Bone marrow (tissue), 2 donors: ENCODE measurements around the gene GNB1L.

Source experiments
- DNase-seq, 2 donors: peaks; one replicate each; lab custom pipeline; 2025; lab: John Stamatoyannopoulos, UW

The GNB1L gene

DNA sequence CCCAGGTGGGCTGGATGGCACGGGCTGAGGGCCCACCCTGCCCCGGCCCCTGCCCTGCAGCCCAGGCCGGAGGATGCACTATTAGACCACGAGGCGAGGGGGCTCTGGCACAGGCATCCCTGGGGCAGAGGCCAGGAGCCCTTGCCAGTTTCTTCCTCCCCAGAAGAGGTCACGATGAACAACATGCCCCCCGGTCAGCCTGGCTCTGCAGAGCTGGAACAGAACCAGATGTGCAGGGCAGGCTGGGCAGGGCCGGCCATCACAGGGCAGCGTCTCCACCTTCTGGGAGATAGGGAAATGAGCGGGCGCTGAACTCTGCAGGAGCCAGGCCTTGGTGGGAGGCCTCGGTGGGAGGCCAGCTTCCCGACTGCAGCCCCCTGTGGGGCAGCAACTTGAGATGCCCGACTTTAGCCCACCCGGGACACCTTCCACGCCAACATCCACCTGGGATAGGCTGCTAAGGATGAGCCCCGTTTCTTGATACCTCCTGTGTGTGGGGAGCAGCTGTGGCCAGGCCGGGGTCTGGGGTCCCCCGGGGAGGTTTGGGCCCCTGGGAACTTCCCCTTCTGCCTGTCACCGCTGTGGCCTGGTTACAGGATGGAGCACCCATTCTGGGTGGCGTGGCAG, 21.8 kb upstream of the GNB1L start:
- DNase-seq, result no peak

DNA sequence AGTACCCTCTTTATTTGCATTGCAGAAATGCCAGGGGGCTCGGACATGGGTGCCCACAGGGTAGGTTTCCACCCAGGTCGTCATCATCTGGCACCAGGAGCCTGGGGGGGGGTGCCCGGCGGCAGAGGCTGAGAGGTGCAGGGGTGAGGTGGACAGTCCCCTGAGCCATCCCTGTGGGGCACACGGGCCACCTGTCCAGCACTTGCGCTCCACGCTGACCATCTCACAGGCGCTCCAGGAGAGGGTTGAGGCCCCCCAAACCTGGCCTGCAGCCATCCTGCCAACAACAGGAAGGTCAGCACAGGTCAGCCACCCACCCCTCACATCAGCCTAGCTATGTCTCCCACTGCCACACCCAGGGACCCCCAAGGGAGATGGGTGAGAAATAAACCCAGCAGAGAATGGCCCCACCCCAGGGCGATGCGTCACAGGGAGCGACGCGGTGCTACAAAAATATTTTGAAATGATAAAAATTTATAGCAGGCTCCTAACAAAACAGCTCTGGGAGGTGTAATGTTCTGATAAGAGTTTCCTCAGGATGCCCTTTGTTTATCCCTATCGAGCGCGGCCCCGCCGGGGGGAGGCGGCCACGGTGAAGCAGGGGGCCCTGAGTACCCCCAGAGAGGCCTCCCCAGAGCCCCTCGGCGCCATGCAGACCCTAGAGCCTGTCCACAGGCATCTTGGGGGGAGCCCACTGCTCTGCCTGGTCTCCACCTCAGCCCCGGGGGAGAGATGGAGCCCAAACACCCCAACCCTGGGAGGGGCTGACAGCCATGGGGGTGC, 21.0 kb upstream of the GNB1L start:
- DNase-seq, result no peak

DNA sequence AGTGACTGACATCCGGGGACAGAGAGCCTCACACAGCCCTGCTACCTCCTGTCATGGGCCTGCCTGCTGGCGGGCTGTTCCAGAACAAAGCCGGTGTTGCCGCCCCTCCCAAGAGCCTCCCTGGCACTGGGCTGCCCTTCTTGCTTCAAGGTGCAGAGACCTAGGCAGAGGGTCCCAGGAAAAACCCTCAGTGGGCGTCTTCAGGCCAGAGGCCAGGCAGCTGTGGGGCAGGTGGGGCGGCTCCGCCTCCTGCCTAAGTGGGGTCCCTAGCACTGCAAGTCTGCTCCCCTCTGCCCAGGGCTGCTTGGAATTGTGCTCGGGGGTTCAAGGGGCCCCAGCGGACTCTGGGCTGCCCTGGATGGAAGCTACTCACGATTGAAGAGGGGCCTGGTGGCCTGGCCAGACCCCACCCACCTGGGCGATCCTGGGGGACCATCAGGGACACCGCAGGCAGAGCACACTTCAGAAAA, 20.4 kb upstream of the GNB1L start:
- no peak for DNase-seq

DNA sequence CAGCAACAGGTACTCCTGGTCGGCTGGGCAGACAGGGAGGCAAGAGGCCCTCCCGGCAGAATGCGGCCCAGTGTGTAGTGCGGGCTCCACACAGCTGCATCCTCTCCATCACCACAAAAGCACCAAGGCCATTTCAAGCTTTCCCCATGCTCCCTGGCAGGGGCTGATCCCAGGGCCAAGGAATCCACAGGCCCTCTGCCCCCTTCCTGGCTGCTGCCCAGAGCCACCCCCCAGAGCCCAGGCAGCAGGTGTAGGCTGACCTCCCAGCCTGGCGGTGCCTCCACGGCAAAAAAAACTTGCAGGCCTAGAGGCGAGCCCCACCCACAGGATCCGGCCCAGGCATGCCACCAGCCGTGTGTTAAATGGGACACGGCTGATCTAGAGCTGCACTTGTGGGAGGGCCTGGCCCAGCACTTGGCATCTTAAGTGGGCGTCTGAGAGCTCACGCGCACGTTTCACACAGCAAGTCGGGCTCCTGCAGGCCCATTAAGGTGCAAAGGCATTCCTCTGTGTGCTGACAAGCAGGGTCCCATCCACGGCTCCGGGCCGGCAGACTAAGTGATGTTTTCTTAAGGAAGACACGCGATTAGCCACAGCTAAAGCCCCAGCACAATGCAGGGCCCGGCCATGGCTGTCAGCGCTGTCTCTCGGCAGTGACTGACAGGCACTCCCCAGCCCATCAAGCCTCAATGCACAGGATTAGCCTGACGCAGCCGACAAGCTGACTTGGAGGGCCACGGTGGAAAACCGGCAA, 19.8 kb upstream of the GNB1L start:
- DNase-seq, result no peak

DNA sequence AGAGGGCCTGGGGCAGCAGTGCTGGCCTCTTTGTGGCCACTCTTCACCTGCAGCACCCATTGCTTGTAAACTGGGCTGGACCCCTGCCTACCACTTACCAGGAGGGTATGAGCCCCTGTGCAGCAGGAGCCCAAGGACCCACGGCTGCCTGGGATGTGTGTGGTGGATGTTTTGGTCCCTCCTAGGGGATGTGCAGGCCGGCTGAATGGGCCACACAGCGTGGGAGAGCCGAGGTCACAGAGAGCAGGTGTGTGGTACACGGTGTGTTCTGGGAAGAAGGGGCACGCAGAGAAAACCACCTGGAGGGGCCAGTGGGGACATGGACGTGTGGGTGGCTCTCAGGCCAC, 19.3 kb upstream of the GNB1L start:
- DNase-seq, result no peak

DNA sequence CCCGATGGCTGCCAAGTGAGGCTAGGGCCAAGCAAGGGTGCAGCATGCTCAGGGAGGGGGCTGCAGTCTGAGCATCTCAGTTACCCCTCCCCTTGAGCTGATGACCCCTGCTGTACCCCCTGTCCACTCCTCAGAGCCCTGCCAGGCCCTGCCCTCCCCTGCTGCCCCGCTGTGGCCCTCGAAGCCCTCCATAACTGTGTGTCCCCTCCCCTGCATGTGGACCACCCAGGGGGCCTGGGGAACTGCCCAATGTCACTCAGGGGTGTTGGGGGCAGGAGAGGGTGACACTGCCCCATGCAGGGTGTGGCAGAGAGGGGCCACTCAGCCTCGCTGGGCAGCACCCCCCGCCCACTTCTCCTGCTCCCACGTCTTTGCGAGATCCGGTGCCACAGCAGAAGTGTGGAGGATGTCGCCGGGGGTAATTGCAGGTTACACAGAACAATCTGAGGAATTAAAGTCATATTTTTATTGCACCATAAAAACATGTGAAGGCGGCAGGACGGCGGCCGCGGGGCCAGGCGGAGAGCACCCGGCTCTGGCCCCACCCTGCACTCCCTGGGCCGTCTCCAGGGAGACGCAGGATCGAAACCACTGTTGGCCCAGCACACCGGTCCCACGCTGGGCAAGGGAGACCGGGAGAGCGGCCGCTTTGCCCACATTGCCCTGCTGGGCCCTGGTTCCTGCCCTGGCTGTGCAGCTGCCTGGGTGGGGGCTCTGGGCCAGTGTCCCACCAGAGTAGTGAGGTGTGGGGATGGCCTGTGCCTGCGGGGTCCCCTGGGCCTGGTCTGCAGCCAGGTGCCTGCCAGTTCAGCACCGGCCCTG, 18.7 kb upstream of the GNB1L start:
- no peak for DNase-seq

DNA sequence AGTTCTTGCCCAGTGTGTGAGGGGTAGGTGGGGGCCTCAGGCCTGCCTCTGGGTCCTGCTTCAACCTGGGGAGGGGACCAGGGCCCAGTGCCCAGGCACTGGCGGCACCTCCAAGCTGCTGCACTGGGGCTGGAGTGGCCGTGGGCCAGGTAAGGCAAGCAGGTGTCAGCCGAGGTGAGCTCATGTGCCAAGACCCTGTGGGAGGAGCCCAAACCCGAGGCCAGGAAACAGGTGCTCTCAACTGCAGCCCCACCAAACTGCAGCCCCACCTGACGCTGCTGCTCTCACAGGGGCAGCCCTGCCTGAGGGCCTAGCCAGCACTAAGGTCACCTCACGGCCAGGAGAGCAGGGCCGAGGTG, 18.1 kb upstream of the GNB1L start:
- no peak for DNase-seq

DNA sequence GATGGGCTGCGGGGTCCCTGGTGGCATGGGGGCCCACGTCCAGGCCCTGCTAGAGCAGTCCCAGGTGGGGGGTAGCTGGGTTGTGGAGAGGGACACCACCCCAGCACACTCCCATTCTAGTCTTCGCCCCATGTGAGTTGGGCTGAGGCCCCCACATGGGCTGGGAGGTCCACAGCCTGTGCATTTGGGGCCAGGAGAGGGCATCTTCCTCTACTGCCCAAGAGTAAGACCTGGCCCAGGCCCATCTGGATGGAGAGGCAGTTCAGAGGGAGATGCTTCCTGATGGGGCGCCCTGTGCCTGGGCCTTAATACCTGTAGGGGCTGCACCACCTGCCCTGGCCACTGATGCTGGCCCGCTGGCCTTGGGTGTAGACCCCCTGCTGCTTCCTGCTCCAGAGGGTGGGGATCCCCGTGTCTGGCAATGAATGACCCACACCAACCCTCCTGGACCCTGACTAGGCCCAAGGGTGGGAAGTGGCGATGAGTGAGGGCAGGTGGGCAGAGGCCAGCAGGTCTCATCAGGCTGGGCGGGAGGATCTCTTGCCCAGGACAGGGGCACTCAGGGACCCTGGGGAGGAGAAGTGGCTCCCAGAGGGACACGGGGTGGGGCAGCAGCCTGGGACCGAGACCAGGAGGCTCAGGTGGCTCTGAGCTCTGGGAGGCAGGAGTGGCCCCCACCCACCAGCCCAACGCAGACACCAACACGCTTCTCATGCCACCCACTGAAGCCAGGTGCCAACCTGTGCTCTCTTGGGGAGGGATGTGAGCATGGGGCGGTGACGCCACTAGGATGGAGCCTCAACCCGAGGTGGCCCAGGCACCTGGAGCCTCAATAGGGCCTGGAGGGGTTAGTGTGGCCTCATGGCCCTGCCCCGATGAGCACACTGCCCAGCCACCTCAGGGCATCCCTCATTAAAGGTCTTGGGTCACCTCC, 17.4 kb upstream of the GNB1L start:
- no peak for DNase-seq

DNA sequence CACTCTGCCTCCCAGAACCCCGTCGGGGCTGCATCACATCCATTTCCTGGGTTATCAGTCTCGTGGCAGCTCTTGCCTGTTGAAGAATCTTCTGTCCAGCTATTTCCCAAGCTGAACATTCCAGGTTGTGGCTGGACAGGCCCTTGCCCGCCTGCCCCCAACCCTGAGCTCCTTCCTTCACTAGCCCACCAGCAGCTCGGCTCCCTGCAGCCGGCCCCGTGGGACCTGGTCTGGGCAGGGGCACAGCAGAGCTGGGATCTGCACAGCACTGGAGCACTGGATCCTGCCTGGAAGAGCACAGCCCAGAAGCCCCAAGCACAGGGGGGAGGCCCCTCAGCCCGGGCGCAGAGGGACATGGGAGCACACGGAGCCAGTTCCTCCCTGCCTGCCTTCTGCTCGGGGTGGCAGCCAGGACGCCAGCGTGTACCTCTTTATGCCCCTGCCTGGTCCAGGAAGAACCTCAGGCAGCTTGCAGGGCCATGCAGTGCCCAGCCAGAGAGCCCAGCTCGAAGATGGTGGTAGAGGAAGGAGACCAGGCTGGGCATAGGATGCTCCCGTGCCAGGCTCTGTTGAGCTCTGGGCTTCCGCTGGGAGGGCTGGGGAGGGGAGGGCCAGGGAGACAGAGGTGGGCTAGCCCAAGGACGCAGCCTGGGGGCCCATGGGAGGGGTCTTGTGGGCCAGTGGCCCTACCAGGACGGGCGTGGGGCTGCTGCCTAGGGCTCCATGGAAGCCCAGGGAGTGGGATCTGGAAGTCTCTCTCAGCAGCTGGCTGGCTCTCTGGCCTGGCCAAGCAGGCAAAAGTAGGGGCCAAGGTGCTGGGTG, 16.6 kb upstream of the GNB1L start:
- DNase-seq, result no peak

DNA sequence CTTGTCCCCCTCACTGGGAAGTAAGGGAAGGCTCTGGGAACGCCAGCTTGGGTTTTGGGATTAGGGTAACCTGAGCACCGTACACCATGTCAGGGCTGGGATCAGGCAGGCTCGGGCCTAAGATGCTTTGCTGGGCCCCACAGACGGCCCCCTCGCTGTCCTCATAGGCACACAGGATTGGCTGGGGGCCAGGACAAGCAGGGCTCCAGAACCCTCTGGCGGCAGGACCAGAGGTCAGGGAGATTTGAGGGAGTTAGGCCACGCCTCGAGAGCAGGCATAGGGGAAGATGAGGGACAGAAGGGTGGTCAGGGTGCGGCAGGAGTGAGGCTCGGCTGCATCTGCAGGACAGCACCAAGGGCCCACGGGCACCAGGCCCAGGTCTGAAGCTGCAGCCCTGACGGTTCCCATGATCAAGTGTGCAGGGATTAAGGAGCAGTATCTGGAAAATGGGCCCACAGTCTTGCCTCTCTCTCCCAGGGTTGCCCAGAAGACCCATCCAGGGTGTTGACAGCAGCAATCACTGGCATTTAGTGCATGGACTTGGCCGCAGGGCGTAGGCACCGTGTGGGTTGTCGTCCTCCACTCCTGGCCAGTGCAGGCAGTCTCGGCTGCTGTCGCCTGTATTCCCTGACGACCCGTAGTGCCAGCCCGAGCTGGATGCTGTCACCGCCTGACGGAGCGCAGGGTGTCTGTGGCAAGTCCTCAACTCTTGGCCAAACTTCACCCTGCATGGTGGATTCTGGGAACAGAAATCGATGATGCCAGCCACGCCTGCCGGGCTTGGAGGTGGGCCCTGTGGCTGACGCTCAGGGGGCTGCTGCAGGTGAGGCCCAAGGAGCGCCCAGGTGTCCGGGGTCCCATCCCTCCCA, 15.7 kb upstream of the GNB1L start:
- no peak for DNase-seq

DNA sequence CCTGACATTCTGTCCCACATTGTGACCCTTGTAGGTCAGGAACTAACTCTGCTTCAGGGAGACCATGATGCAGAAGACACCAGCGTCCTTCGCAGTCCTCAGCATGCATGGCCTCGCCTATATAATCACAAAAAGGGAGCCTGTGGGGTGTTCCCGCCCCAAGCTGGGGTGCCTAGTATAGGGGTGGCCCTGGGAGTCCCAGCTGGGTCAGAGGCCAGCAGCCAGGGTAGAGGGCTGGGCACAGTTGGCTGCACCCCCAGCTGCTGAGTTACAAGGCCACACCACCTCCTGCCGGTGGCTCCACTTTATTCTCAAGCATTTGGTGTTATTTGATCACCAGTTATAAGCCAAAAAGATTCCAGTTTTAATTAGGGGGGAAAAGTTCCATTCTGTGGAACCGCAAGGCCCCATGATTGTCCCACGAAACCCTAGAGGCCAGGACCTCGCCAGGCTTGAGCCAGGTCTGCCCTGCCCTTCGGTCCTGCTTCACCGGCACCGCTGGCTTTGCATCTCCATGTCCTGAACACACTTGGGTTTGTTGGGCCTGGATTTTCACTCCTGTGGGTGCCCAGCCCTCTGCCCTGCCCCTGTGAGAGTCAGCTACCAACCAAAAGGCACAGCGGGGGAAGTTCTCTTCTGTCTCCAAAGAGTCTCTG, 15.0 kb upstream of the GNB1L start:
- DNase-seq, result no peak

DNA sequence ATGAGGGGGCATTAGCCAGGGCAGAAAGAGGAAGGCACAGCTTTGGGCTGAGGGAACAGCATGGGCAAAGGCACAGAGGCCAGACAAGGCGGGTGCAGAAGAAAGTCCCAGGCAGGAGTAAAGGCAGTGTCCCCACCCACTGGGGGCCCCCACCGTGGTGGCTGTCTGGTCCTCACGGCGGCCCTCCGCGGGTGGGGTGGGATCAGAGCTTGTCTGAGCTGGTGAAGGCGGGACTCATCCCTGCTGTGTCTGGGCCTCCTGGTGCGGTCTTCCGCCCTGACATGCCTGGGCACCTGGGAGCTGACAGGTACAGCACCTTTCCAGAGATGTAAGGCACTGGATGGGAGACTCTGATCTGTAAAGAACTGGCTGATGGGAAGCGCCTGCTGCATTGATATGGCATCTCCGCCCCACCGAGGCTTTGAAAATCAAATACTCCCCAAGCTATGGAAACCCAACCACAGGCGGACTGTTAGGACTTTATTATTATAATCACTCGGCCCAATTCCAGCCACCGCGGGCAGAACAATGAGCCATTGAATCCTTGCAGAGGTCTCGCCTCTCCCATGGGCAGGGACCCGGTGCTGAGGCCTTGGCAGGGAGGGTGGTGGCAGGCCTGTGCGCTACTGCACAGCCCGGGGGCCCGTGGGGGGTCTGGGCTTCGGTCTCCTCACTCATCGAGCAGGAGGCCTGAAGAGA, 14.2 kb upstream of the GNB1L start:
- DNase-seq, result no peak

DNA sequence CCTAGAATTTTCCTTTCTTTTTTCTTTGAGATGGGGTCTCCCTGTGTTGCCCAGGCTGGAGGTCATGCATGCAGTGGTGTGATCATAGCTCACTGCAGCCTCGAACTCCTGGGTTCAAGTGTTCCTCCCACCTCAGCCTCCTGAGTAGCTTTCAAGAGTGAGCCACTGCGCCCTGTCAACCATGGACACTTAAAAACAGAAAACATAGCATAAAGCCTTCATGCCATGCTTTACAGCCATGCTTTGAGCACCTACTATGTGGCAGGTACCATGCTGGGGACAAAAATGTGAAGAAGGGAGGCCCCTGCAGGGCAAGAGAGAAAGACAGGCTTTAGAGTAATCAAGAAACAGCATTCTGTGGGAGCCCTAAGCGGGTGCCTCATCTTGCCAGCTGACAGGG, 13.7 kb upstream of the GNB1L start:
- DNase-seq, result no peak

DNA sequence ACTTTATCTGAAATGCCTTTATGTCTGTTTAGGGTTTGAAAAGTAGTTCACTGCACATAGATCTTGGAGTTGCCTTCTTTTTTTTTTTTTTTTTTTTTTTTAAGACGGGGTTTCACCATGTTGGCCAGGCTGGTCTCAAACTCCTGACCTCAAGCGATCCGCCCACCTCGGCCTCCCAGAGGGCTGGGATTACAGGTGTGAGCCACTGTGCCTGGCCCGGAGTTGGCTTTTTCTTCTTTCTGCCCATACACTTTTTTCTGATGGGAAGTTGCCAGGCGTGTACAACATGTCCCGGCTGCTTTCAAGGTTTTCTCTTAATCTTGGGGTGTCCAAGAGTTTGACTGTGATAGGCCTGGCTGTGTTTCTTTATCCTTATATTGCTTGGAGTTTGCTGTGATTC, 12.9 kb upstream of the GNB1L start:
- DNase-seq, result no peak

DNA sequence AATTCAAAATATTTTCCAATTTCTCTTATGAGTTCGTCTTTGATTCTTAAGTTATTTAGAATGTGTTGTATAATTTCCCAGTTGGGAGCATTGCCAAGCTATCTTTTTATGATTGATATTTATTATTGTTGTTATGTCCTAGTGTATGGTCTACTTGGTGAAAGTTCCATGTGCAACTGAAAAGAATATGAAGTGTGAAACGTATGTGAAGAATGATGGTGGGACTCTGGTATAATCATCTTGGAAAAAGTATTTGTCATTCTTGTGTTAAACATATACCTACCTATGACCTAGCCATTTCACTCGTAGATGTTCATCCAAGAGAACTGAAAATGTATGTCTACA, 12.0 kb upstream of the GNB1L start:
- no peak for DNase-seq

DNA sequence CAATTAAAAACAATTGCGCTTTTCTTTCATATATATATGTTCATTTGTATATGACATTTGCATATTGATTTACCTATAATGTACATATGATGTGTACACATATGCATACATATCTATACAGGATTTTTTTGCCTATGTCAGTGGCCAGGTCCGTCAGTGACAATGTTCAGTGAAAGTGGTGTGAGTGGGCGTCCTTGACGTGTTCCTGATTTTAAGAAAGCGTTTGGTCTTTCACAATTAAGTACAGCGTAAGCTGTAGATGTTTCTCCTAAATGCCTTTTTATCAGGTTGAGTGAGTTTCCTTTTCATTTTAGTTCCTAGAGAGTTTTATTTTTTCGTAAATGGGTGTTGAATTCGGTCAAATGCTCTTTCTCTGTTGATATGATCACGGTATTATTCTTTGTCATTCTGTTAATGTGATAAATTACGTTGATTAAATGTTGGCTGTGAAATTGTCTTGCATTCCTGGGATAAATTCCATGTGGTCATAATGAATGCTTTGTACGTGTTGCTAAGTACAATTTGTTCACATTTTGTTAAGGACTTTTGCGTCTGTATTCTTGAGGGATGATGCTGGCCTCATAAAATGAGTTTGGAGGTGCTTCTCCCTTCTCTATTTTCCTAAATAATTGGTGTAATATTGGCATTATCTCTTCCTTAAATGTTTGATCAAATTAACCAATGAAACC, 10.6 kb upstream of the GNB1L start:
- no peak for DNase-seq

DNA sequence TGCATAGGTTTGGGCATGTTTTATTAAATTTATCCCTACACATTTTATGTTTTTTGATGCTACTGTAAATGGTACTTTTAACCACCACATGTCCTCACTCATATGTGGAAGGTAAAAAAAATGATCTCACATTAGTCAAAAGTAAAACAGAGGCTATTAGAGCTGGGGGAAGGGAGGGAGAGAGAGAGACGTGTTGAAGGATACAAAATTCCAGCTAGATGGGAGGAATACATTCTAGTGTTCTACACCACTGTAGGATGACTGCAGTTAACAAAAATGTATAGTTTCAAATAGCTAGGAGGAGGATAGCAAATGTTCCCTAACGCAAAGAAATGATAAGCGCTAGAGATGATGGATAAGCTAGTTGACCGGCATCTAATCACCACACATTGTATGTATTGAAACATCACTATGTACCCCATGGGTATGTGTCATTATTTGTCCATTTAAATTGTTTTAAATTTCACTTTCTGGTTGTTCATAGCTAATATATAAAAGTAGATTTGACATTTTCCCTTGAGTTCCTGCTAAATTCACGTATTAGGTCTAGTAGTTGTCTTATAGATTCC, 9.9 kb upstream of the GNB1L start:
- DNase-seq, result no peak
